Adrenal gland (tissue), 5 donors: ENCODE data around the gene CLEC2L.

ENCODE experiments used
- CTCF ChIP-seq, 6 experiments: fragments of 450-650 bp in 4 of 6; fragments of 200-600 bp in 2 of 6; sonication (generic) in 1 of 6; IDR thresholded peaks; 1 replicate in 5 of 6; 2 replicates in 1 of 6; pipeline versions ENCODE4 v1.5.1 to v1.8.0; 2016 to 2021; ENCODE audit warnings: antibody characterized with exemption in 6 of 6, mild to moderate bottlenecking in 2 of 6, moderate library complexity in 1 of 6
- POLR2A ChIP-seq, 2 donors: fragments of 450-650 bp; IDR thresholded peaks; one replicate each; pipeline ENCODE4 v1.6.1; 2017; ENCODE audit warnings: antibody characterized with exemption in 2 of 2, mild to moderate bottlenecking in 2 of 2, moderate library complexity in 1 of 2
- donor health status: DM: no; HTN: no; CAD: no.

- TF ChIP-seq CTCF (IDR thresholded peaks at IDR 0.05) (no peak), POLR2A (IDR thresholded peaks at IDR 0.05) (no peak)
Measured at GRCh38 chr7:139482122-139482521, 41.4 kb upstream of the CLEC2L start.
